ENCODE data around the gene GDI1.

GDI1 gene

GRCh38 chrX:154432210-154432609 lies 4.7 kb upstream of the GDI1 start:
- CTCF ChIA-PET: no interaction called here
- peak overlapping the region; percentile 10; the same call in 1 of the 2 replicates for H3K27ac ChIP-seq
- no peak for TF ChIP-seq CTCF (conservative IDR thresholded peaks at IDR 0.05; ENCODE audit: low read depth)
- POLR2A ChIA-PET (ENCODE audit: low non-redundant PET): no interaction called here
- DNase-seq (ENCODE audit: low spot score): no peak

GRCh38 chrX:154433605-154434004 lies 3.3 kb upstream of the GDI1 start:
- ChIA-PET POLR2A (ENCODE audit: low non-redundant PET) (no interaction called here), CTCF (no interaction called here)
- no peak for DNase-seq (ENCODE audit: low spot score)
- no peak for TF ChIP-seq CTCF (conservative IDR thresholded peaks at IDR 0.05; ENCODE audit: low read depth)
- peak overlapping the region; percentile 12; the same call in 1 of the 2 replicates for H3K27ac ChIP-seq

- DNase-seq (ENCODE audit: low spot score): no peak
- H3K27ac ChIP-seq: no peak overlapping the region; the same call in 1 of the 2 replicates
- POLR2A ChIA-PET (ENCODE audit: low non-redundant PET): no interaction called here
- TF ChIP-seq CTCF (conservative IDR thresholded peaks at IDR 0.05; ENCODE audit: low read depth): no peak
- CTCF ChIA-PET: no interaction called here
Measured at GRCh38 chrX:154434394-154435168, 2.4 kb upstream of the GDI1 start.

- ChIA-PET CTCF (interaction anchor here (0.6 kb wide), 1 partner anchor 15 kb away, joined by 3 read pairs; no protein-coding TSS in a partner anchor), POLR2A (ENCODE audit: low non-redundant PET) (interaction anchor here (0.5 kb wide), 1 partner anchor 51 kb away, joined by 5 read pairs; no protein-coding TSS in a partner anchor)
- DNase-seq (ENCODE audit: low spot score): no peak
- TF ChIP-seq CTCF (conservative IDR thresholded peaks at IDR 0.05; ENCODE audit: low read depth): no peak
- H3K27ac ChIP-seq: peak overlapping the region; percentile 83
Measured at GRCh38 chrX:154435171-154435733, 1.7 kb upstream of the GDI1 start.

GRCh38 chrX:154436374-154436982 lies 476 bp upstream of the GDI1 start:
- DNase-seq (ENCODE audit: low spot score): peak; percentile 44
- peak overlapping the region; percentile 83 for H3K27ac ChIP-seq
- ChIA-PET CTCF (no interaction called here), POLR2A (ENCODE audit: low non-redundant PET) (no interaction called here)
- TF ChIP-seq CTCF (conservative IDR thresholded peaks at IDR 0.05; ENCODE audit: low read depth): no peak

GRCh38 chrX:154437971-154438893 lies 1.3 kb downstream of the GDI1 start:
- no peak for TF ChIP-seq CTCF (conservative IDR thresholded peaks at IDR 0.05; ENCODE audit: low read depth)
- H3K27ac ChIP-seq: peak overlapping the region; percentile 83
- POLR2A ChIA-PET (ENCODE audit: low non-redundant PET): no interaction called here
- CTCF ChIA-PET: no interaction called here
- no peak for DNase-seq (ENCODE audit: low spot score)
